HepG2 (cell line): Measurements from ENCODE around the gene TMEM130. TPM values are rescaled to one million over a fixed set of nuclear protein-coding genes. Genes with fewer than 3 reads are reported as not detected.

ENCODE experiments used
- ATAC-seq: fragments of 200-7000 bp; cut with Tn5 transposase; 3 replicates; pipeline ENCODE4 v1.9.1; 2020; ENCODE audit warnings: mild to moderate bottlenecking, moderate library complexity
- BruUV-seq: library from RNA; stranded (reverse); fragments of 400-500 nt; replicated peaks from 2 replicates; lab custom pipeline; 2021; lab: Mats Ljungman, UMichigan
- CTCF ChIA-PET: fragments of 300-600 bp; formaldehyde crosslinking; extraction: SDS; loops from one replicate; lab custom pipeline; 2021; ENCODE audit warnings: low total read pairs, inconsistent platforms, low intra/inter-chr PET ratio; lab: Yijun Ruan, JAX
- POLR2A ChIA-PET: fragments of 350-600 bp; sonication (Branson Sonifier 250); formaldehyde crosslinking; loops from one replicate; lab custom pipeline; 2020; ENCODE audit warnings: antibody characterized with exemption, inconsistent platforms; lab: Yijun Ruan, JAX
- DNase-seq: peaks from one replicate; pipeline ENCODE4 v3.0.0-alpha.2; 2015; ENCODE audit warnings: low spot score
- FAIRE-seq: peaks from 3 replicates; lab custom pipeline; 2011; peaks lifted over from hg19 to GRCh38; lab: Jason Lieb, UNC
- H2AFZ ChIP-seq: one replicate; pipeline ENCODE4 v1.6.1; 2011; ENCODE audit warnings: low read length, inconsistent platforms
- H3K27ac ChIP-seq: fragments of 300-600 bp; 3 replicates; pipeline ENCODE4 v1.8.0; 2011; ENCODE audit warnings: mixed run types, mild to moderate bottlenecking, mixed read lengths, low read length, inconsistent platforms; ENCODE audit not compliant: insufficient read depth; ENCODE audit errors: extremely low read length
- H3K27me3 ChIP-seq, 2 experiments: fragments of 200-600 bp in 1 of 2; 2 replicates in 1 of 2; 3 replicates in 1 of 2; pipeline versions ENCODE4 v1.6.0 to v1.8.0; 2011; ENCODE audit warnings: low read length in 2 of 2, mild to moderate bottlenecking in 2 of 2, moderate library complexity in 2 of 2, inconsistent platforms in 1 of 2; ENCODE audit not compliant: insufficient read depth in 2 of 2, control insufficient read depth in 1 of 2
- H3K36me3 ChIP-seq, 2 experiments: fragments of 200-600 bp in 1 of 2; replicated peaks in 1 of 2; 2 replicates in 1 of 2; 3 replicates in 1 of 2; pipeline versions ENCODE4 v1.5.1 to v1.8.0; 2011; ENCODE audit warnings: low read length in 2 of 2, inconsistent platforms in 1 of 2; ENCODE audit not compliant: insufficient read depth in 2 of 2, control insufficient read depth in 1 of 2
- H3K4me1 ChIP-seq: 2 replicates; pipeline ENCODE4 v1.5.1; 2012; ENCODE audit warnings: low read length, inconsistent platforms; ENCODE audit not compliant: insufficient read depth
- H3K4me2 ChIP-seq: 2 replicates; pipeline ENCODE4 v1.6.0; 2011; ENCODE audit warnings: low read depth, low read length, inconsistent platforms
- H3K4me3 ChIP-seq, 3 experiments: fragments of 200-600 bp in 1 of 3; sonication (generic), shearing (Covaris generic) in 1 of 3; replicated peaks in 1 of 3; 2 replicates each; pipeline ENCODE4 v1.5.1; 2011 to 2016; ENCODE audit warnings: low read length in 3 of 3, inconsistent platforms in 2 of 3, low read depth in 2 of 3, mild to moderate bottlenecking in 2 of 3, control low read depth in 1 of 3, mixed read lengths in 1 of 3; ENCODE audit not compliant: insufficient read depth in 1 of 3
- H3K79me2 ChIP-seq: one replicate; pipeline ENCODE4 v1.6.1; 2011; ENCODE audit warnings: low read length, inconsistent platforms; ENCODE audit not compliant: insufficient read depth
- H3K9ac ChIP-seq: 2 replicates; pipeline ENCODE4 v1.6.0; 2011; ENCODE audit warnings: mild to moderate bottlenecking, low read depth, low read length, inconsistent platforms; ENCODE audit not compliant: insufficient read depth
- H3K9me3 ChIP-seq: 2 replicates; pipeline ENCODE4 v1.5.1; 2012; ENCODE audit warnings: mild to moderate bottlenecking, low read length
- H4K20me1 ChIP-seq: 2 replicates; pipeline ENCODE4 v1.6.0; 2011; ENCODE audit warnings: inconsistent platforms, mild to moderate bottlenecking, low read length, moderate library complexity; ENCODE audit not compliant: insufficient read depth
- MTA3 ChIP-seq: sonication (generic); formaldehyde crosslinking; IDR thresholded peaks from 2 replicates; pipeline ENCODE4 v1.4.0; 2020; ENCODE audit warnings: missing genetic modification reagents
- NFIC ChIP-seq: IDR thresholded peaks from 2 replicates; pipeline ENCODE4 v1.6.1; 2012; ENCODE audit warnings: mild to moderate bottlenecking, low read length, inconsistent platforms
- SRSF4 ChIP-seq: fragments of 200-400 bp; formaldehyde crosslinking; IDR thresholded peaks from one replicate; pipeline ENCODE4 v1.6.1; 2018; ENCODE audit warnings: mild to moderate bottlenecking, low read depth, low read length, moderate library complexity; ENCODE audit not compliant: poor library complexity, severe bottlenecking
- ZNF737 ChIP-seq: sonication (generic); formaldehyde crosslinking; IDR thresholded peaks from 2 replicates; pipeline ENCODE4 v1.5.0; 2020; ENCODE audit warnings: missing genetic modification reagents, mild to moderate bottlenecking, borderline replicate concordance
- WGBS: methylation state at CpG from one replicate; pipeline ENCODE4 v1.1.6; 2017; ENCODE audit warnings: low lambda C conversion rate; 5-methylcytosine and 5-hydroxymethylcytosine counted together
- in situ Hi-C: cut with HindIII; loops from 2 replicates; pipeline ENCODE4 v1.10.0; 2017; ENCODE audit warnings: low pct_unique_long_range_greater_than_20kb; ENCODE audit not compliant: extremely low pct_ligation_motif_present
- intact Hi-C: fragments of 100-400 bp; cut with micrococcal nuclease; formaldehyde crosslinking; loops from one replicate; pipeline ENCODE4 v1.10.0; 2022; ENCODE audit not compliant: unreplicated experiment
- polyA plus RNA-seq, 8 experiments: library from polyadenylated mRNA; depleted of rRNA in 3 of 8; stranded (reverse) in 7 of 8; unstranded in 1 of 8; fragments of >200 nt; fragmentation: Illumina TruSeq in 4 of 8; extraction: Trizol in 4 of 8; gene quantifications; 2 replicates each; pipeline versions ENCODE4 v1.2.1 to v1.2.3, GENCODE V29; 2011 to 2016; ENCODE audit warnings: low read depth in 4 of 8, missing spikeins in 1 of 8, mixed read lengths in 1 of 8; ENCODE audit not compliant: insufficient read depth in 1 of 8
- total RNA-seq, 5 experiments: library from RNA; depleted of rRNA; stranded (reverse); fragments of >200 nt; fragmentation: Illumina TruSeq; extraction: Trizol; gene quantifications; 2 replicates each; pipeline ENCODE4 v1.2.3, GENCODE V29; 2016; ENCODE audit warnings: low read depth in 1 of 5
- TF ChIP-seq, protein P1 (sequence below): sonication (generic); formaldehyde crosslinking; IDR thresholded peaks from one replicate; pipeline ENCODE4 v1.5.1; 2020; ENCODE audit warnings: mild to moderate bottlenecking, missing genetic modification reagents; ENCODE audit errors: not compliant biosample characterization
- TF ChIP-seq, protein P2 (sequence below): sonication (generic); formaldehyde crosslinking; conservative IDR thresholded peaks from 2 replicates; pipeline ENCODE4 v1.4.0; 2020; ENCODE audit warnings: missing genetic modification reagents

TMEM130 gene
- total and polyA plus RNA-seq, 2 of the 13 experiments (the other 11 are each of a cell fraction or from before 2014, with no cell fraction given): not detected

GRCh38 chr7:98869027-98869596 lies 702 bp downstream of the TMEM130 start:
- BruUV-seq: no TSS peak
- Histone ChIP-seq H2AFZ (no peak overlapping the region), H3K27ac (no peak overlapping the region), H3K4me3 (peak overlapping the region in 1 of 3 experiments; percentile 48; a peak in 1 of 6 replicates), H3K4me1 (peaks cover 45% of the 10 kb centered on the region), H3K9me3 (no peaks in the 10 kb centered on the region), H4K20me1 (no peaks in the 10 kb centered on the region), H3K9ac (no peak overlapping the region), H3K79me2 (no peaks in the 10 kb centered on the region), H3K4me2 (0 out of 2 replicates have a peak overlapping the region, but pooled peaks have one; percentile 47), H3K27me3 (peaks cover 5 to 33% of the 10 kb centered on the region in 2 experiments), H3K36me3 (no peaks in the 10 kb centered on the region)
- ChIA-PET POLR2A (no interaction called here), CTCF (no interaction called here)
- no peak for ATAC-seq
- intact Hi-C loops (no loop called here), in situ Hi-C loops (no loop called here)
- no peak for DNase-seq
- TF ChIP-seq, protein P1, sequence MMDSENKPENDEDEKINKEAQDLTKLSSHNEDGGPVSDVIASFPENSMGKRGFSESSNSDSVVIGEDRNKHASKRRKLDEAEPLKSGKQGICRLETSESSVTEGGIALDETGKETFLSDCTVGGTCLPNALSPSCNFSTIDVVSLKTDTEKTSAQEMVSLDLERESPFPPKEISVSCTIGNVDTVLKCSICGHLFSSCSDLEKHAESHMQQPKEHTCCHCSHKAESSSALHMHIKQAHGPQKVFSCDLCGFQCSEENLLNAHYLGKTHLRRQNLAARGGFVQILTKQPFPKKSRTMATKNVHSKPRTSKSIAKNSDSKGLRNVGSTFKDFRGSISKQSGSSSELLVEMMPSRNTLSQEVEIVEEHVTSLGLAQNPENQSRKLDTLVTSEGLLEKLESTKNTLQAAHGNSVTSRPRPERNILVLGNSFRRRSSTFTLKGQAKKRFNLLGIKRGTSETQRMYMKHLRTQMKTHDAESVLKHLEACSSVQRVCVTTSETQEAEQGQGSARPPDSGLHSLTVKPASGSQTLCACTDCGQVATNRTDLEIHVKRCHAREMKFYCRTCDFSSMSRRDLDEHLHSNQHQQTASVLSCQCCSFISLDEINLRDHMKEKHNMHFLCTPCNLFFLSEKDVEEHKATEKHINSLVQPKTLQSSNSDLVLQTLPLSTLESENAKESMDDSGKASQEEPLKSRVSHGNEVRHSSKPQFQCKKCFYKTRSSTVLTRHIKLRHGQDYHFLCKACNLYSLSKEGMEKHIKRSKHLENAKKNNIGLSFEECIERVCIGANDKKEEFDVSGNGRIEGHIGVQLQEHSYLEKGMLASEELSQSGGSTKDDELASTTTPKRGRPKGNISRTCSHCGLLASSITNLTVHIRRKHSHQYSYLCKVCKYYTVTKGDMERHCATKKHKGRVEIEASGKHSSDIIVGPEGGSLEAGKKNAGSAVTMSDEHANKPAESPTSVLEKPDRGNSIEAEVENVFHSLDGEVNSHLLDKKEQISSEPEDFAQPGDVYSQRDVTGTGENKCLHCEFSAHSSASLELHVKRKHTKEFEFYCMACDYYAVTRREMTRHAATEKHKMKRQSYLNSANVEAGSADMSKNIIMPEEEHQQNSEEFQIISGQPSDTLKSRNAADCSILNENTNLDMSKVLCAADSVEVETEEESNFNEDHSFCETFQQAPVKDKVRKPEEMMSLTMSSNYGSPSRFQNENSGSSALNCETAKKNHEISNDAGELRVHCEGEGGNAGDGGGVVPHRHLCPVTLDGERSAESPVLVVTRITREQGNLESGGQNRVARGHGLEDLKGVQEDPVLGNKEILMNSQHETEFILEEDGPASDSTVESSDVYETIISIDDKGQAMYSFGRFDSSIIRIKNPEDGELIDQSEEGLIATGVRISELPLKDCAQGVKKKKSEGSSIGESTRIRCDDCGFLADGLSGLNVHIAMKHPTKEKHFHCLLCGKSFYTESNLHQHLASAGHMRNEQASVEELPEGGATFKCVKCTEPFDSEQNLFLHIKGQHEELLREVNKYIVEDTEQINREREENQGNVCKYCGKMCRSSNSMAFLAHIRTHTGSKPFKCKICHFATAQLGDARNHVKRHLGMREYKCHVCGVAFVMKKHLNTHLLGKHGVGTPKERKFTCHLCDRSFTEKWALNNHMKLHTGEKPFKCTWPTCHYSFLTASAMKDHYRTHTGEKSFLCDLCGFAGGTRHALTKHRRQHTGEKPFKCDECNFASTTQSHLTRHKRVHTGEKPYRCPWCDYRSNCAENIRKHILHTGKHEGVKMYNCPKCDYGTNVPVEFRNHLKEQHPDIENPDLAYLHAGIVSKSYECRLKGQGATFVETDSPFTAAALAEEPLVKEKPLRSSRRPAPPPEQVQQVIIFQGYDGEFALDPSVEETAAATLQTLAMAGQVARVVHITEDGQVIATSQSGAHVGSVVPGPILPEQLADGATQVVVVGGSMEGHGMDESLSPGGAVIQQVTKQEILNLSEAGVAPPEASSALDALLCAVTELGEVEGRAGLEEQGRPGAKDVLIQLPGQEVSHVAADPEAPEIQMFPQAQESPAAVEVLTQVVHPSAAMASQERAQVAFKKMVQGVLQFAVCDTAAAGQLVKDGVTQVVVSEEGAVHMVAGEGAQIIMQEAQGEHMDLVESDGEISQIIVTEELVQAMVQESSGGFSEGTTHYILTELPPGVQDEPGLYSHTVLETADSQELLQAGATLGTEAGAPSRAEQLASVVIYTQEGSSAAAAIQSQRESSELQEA (CRISPR knock-in tag): no peak
- TF ChIP-seq, protein P2, sequence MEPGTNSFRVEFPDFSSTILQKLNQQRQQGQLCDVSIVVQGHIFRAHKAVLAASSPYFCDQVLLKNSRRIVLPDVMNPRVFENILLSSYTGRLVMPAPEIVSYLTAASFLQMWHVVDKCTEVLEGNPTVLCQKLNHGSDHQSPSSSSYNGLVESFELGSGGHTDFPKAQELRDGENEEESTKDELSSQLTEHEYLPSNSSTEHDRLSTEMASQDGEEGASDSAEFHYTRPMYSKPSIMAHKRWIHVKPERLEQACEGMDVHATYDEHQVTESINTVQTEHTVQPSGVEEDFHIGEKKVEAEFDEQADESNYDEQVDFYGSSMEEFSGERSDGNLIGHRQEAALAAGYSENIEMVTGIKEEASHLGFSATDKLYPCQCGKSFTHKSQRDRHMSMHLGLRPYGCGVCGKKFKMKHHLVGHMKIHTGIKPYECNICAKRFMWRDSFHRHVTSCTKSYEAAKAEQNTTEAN (CRISPR knock-in tag): no peak
- no peak for TF ChIP-seq MTA3 (CRISPR knock-in tag)
- TF ChIP-seq ZNF737 (CRISPR knock-in tag): no peak
- TF ChIP-seq SRSF4: no peak
- no peak for TF ChIP-seq NFIC
- TF ChIP-seq, all 625 proteins: peak for 0
- no peak for FAIRE-seq
- 49% methylated on average over 14 of the region's 25 CpGs for WGBS
